Measurements from ENCODE around the gene FTO. TPM values are rescaled to one million over a fixed set of nuclear protein-coding genes. Genes with fewer than 3 reads are reported as not detected.
A peak's percentile ranks its signal among the peaks of the same experiment; 100 is the strongest.

The FTO gene
- total RNA-seq, 1 donor from 2014 or later = 107 TPM

DNA sequence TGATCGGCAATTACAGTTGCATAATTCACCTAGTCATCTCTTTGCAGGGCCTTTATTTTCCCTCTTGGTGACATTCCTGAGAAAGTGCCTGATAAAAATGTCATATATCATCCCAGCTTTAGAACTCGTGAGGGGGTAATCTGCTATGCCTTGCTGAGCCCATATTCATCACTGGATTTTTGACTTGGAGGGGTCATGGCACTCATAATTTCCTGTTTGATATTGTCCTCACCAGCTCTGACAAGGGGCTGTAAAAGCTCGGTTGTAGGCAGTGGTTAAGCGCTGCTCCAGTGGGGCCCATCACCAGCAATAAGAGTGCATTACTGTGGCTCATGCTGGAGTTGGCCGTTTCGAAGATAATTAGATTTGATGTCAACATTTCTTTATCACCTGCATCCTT lies 355.4 kb downstream of the FTO start:
- Mint-ChIP-seq H3K27me3 (ENCODE audit: low read depth) (no peaks in the 10 kb centered on the region), H3K27ac (ENCODE audit: unreplicated experiment) (no peak overlapping the region), H3K4me1 (peaks cover 32% of the 10 kb centered on the region), H3K4me3 (no peak overlapping the region), H3K9me3 (no peaks in the 10 kb centered on the region), H3K36me3 (ENCODE audit: low read depth) (no peaks in the 10 kb centered on the region)
- no peak for TF ChIP-seq CTCF (conservative IDR thresholded peaks at IDR 0.05)
- no peak for DNase-seq (ENCODE audit: low read depth, low spot score)

DNA sequence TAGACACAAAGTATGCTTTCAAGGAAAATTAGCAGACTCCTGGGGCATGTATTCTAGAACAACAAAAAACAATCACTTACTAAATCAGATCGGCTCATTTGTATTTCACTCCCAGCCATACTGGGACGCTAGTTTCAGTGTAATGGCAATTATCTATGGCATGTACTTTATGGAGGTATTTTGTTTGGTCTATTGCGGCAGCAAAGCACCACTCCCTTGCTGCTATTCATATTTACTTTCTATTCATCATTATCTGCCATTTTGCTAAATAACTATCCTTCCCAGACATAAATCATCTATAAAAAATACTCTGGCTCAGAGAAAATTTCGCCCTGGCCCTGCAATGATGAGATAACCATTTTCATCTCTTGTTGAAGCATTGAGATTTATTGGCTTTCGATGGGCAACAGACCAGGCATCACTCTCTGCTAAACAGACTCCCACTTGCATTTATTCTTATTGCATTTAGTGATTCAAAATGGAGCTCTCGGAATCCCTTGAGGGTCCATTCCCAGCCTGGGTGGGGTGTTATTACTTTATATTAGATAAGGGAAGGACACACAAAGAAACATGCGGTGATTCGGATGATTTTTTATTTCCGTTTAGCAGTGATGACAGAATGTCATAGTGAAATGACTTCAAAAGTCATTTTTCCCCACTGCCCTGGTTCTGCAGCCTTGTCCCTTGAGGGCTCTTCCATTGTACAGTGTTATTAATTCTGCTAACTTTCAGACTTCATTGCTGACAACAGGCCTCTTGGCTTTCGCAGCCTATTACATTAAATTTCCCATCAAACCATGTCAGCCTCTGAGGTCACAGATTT lies 356.9 kb downstream of the FTO start:
- Mint-ChIP-seq H3K4me3 (no peak overlapping the region), H3K9me3 (no peaks in the 10 kb centered on the region), H3K36me3 (ENCODE audit: low read depth) (no peaks in the 10 kb centered on the region), H3K4me1 (peaks cover 30% of the 10 kb centered on the region), H3K27ac (ENCODE audit: unreplicated experiment) (no peak overlapping the region), H3K27me3 (ENCODE audit: low read depth) (peaks cover 1% of the 10 kb centered on the region)
- DNase-seq (ENCODE audit: low read depth, low spot score) = no peak
- TF ChIP-seq CTCF (conservative IDR thresholded peaks at IDR 0.05) = no peak

DNA sequence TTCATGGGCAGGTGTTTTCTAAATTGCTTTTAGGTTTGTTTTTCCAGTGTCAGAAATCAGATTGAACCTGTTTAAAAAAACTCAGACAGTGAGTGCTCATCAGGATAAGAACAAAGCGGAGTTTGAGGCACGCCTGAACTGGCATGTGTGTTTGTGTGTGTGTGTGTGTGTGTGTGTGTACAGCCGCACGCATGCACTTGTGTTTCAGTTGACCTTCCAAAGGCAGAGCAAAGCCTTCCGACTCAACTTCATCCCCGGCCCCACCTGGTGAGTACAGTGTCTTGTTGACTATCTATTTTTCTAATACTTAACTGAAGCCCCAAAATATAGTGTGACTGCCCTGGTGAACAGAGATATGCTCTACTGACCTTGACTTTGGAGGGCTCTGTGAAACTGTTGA lies 357.5 kb downstream of the FTO start:
- Mint-ChIP-seq H3K4me3 (no peak overlapping the region), H3K27me3 (ENCODE audit: low read depth) (peaks cover 4% of the 10 kb centered on the region), H3K4me1 (peaks cover 29% of the 10 kb centered on the region), H3K9me3 (no peaks in the 10 kb centered on the region), H3K27ac (ENCODE audit: unreplicated experiment) (no peak overlapping the region), H3K36me3 (ENCODE audit: low read depth) (no peaks in the 10 kb centered on the region)
- TF ChIP-seq CTCF (conservative IDR thresholded peaks at IDR 0.05) = no peak
- DNase-seq (ENCODE audit: low read depth, low spot score) = no peak

- no peaks in the 10 kb centered on the region for H3K36me3 Mint-ChIP-seq (ENCODE audit: low read depth)
- peaks cover 6% of the 10 kb centered on the region for H3K27me3 Mint-ChIP-seq (ENCODE audit: low read depth)
- H3K4me1 Mint-ChIP-seq = peaks cover 32% of the 10 kb centered on the region
- no peak overlapping the region for H3K4me3 Mint-ChIP-seq
- H3K27ac Mint-ChIP-seq (ENCODE audit: unreplicated experiment) = no peak overlapping the region
- peak; percentile 40 for TF ChIP-seq CTCF (conservative IDR thresholded peaks at IDR 0.05)
- H3K9me3 Mint-ChIP-seq = no peaks in the 10 kb centered on the region
- no peak for DNase-seq (ENCODE audit: low read depth, low spot score)
Measured at GRCh38 chr16:54062361-54063278, 358.7 kb downstream of the FTO start.

DNA sequence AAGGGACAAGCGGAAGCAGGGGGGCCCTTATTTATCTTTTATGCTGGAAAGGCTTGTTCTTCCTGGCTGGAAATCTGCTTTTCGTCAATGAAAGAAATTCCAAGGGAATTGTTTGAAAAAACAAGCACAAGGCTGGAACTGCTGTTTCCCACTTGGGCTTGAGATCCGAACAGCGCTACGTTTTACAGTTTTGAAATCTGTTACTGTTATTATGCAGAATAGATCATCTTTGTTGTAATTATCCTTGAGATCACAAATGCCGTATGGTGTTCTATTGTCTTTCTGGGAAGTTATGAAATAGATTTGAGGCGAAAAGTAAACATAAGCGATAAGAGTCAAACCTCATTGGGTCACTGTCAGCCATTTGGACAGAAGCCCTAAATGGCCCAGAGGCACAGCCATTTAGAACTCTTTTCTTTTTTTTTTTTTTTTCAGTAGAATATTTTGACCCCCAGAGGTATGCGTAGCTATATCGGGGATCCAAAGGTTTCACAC lies 359.4 kb downstream of the FTO start:
- no peak overlapping the region for H3K4me3 Mint-ChIP-seq

More for the DNA sequence above, 359.4 kb downstream of the FTO start:
- no peak overlapping the region for H3K27ac Mint-ChIP-seq (ENCODE audit: unreplicated experiment)
- H3K9me3 Mint-ChIP-seq = no peaks in the 10 kb centered on the region
- peaks cover 38% of the 10 kb centered on the region for H3K4me1 Mint-ChIP-seq
- TF ChIP-seq CTCF (conservative IDR thresholded peaks at IDR 0.05) = no peak
- H3K36me3 Mint-ChIP-seq (ENCODE audit: low read depth) = no peaks in the 10 kb centered on the region
- no peak for DNase-seq (ENCODE audit: low read depth, low spot score)
- H3K27me3 Mint-ChIP-seq (ENCODE audit: low read depth) = peaks cover 6% of the 10 kb centered on the region
